Gastrocnemius medialis (tissue), 4 donors: Measurements from ENCODE around the gene NT5DC2. TPM values are rescaled to one million over a fixed set of nuclear protein-coding genes. Genes with fewer than 3 reads are reported as not detected.

Experiments
- ATAC-seq, 2 donors: fragments of 150-250 bp; one replicate each; pipeline ENCODE4 v1.9.1; 2016
- DNase-seq, 2 donors: peaks; one replicate each; pipeline ENCODE4 v3.0.0-alpha.2; 2019
- H3K27ac ChIP-seq, 4 donors: fragments of 200-600 bp; sonication (generic); 1 replicate in 1 of 4; 2 replicates in 3 of 4; pipeline ENCODE4 v1.5.1; 2016 to 2018; ENCODE audit warnings: mild to moderate bottlenecking in 2 of 4, moderate library complexity in 1 of 4
- H3K27me3 ChIP-seq, 3 donors: fragments of 200-600 bp; sonication (generic) in 2 of 3; 1 replicate in 1 of 3; 2 replicates in 2 of 3; pipeline versions ENCODE4 v1.5.1 to v1.6.0; 2016 to 2019; ENCODE audit warnings: mild to moderate bottlenecking in 1 of 3, moderate library complexity in 1 of 3
- H3K36me3 ChIP-seq, 2 donors: fragments of 200-600 bp; sonication (generic) in 1 of 2; one replicate each; pipeline ENCODE4 v1.5.1; 2017 to 2018
- H3K4me1 ChIP-seq, 2 donors: fragments of 200-600 bp; sonication (generic) in 1 of 2; one replicate each; pipeline ENCODE4 v1.5.1; 2016 to 2017; ENCODE audit warnings: mild to moderate bottlenecking in 2 of 2
- H3K4me3 ChIP-seq, 4 donors: fragments of 200-600 bp; sonication (generic) in 3 of 4; 1 replicate in 1 of 4; 2 replicates in 3 of 4; pipeline ENCODE4 v1.5.1; 2016 to 2019; ENCODE audit warnings: mild to moderate bottlenecking in 2 of 4
- H3K9me3 ChIP-seq, 3 donors: fragments of 200-600 bp; sonication (generic) in 2 of 3; 1 replicate in 1 of 3; 2 replicates in 2 of 3; pipeline ENCODE4 v1.5.1; 2016 to 2019
- POLR2A ChIP-seq, 2 donors: fragments of 450-650 bp; IDR thresholded peaks; one replicate each; pipeline ENCODE4 v1.6.1; 2017; ENCODE audit warnings: antibody characterized with exemption in 2 of 2, mild to moderate bottlenecking in 2 of 2, moderate library complexity in 2 of 2
- in situ Hi-C, 4 donors: fragments of 200-750 bp; cut with MboI; loops; one replicate each; pipeline versions ENCODE4 v1.15.0 to v1.8.0; 2017; ENCODE audit warnings: low sequenced_read_pairs in 4 of 4
- intact Hi-C: fragments of 100-400 bp; cut with DNase I; formaldehyde crosslinking; loops from one replicate; pipeline ENCODE4 v1.15.1; 2023; ENCODE audit warnings: low total_unique reads
- total RNA-seq, 4 donors: library from RNA; depleted of rRNA; stranded (reverse); fragments of >200 nt; gene quantifications; one replicate each; pipeline versions ENCODE4 v1.1.0 to v1.2.3, GENCODE V29; 2016
- TF ChIP-seq, protein P1 (sequence below), 5 experiments: fragments of 450-650 bp in 3 of 5; fragments of 200-600 bp in 2 of 5; sonication (generic) in 2 of 5; IDR thresholded peaks in 4 of 5; conservative IDR thresholded peaks in 1 of 5; 1 replicate in 4 of 5; 2 replicates in 1 of 5; pipeline ENCODE4 v1.5.1; 2016 to 2019; ENCODE audit warnings: antibody characterized with exemption in 5 of 5, mild to moderate bottlenecking in 3 of 5, moderate library complexity in 3 of 5

Gene NT5DC2
- total RNA-seq, 4 donors from 2014 or later = 4.4 to 14.7 (median 8.1) TPM

DNA sequence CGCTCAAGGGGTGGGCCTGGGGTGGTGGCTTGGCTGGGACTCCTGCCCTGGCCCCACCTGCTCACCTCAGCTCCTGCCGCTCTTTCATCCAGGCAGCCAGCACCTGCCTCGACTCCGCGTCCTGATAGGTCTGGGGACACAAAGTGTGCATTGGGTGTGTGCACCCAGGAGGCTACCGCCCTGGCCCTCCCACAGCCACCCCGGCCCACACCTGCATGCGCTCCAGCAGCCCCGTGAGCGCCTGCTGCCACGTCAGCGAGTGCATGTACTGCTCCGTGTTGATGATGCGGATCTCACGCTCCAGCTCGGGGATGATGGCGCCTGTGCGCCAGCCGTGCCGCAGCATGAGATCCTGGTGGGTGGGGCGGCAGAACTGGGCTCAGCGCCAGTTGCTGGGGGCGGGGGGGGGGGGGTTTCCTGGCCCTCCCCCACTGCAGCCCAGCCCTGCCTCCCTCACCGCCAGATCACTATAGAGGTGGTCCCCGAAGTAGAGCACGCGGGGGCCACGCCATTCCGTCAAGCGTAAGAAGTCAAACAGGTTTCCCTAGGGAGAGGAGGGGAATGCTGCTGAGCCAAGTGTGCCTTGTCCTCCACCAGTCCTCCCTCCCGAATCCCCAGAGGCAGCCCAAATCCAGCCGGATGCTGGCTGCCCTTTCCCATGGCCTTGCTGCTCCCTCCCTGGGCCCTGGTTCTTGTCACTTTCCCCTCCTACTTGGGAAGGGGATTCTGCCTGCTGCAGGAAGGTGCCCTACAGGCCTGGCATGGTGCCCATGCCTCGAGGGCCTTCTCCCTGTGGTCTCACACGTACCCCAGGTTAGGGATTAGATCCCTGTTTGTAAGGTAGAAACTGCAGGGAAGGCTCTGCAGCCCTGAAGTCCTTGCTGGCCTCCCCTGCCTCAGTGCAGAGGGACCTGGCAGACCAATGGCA lies 8.6 kb downstream of the NT5DC2 start:
- intact Hi-C loops = no loop called here
- no peaks in the 10 kb centered on the region for H3K9me3 ChIP-seq
- peak overlapping the region; percentile 61 to 80 (median 70) for H3K27ac ChIP-seq
- in situ Hi-C loops = no loop called here
- peaks cover 14 to 16% of the 10 kb centered on the region in 2 donors for H3K4me1 ChIP-seq
- ATAC-seq (peak; percentile 18 to 31), DNase-seq (no peak)
- H3K36me3 ChIP-seq = no peaks in the 10 kb centered on the region
- no peaks in the 10 kb centered on the region for H3K27me3 ChIP-seq
- TF ChIP-seq, protein P1, sequence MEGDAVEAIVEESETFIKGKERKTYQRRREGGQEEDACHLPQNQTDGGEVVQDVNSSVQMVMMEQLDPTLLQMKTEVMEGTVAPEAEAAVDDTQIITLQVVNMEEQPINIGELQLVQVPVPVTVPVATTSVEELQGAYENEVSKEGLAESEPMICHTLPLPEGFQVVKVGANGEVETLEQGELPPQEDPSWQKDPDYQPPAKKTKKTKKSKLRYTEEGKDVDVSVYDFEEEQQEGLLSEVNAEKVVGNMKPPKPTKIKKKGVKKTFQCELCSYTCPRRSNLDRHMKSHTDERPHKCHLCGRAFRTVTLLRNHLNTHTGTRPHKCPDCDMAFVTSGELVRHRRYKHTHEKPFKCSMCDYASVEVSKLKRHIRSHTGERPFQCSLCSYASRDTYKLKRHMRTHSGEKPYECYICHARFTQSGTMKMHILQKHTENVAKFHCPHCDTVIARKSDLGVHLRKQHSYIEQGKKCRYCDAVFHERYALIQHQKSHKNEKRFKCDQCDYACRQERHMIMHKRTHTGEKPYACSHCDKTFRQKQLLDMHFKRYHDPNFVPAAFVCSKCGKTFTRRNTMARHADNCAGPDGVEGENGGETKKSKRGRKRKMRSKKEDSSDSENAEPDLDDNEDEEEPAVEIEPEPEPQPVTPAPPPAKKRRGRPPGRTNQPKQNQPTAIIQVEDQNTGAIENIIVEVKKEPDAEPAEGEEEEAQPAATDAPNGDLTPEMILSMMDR (IDR thresholded peaks at IDR 0.05 in 4 of 5, conservative IDR thresholded peaks at IDR 0.05 in 1 of 5) = no peak
- no peak for TF ChIP-seq POLR2A (IDR thresholded peaks at IDR 0.05)
- H3K4me3 ChIP-seq = no peak overlapping the region

DNA sequence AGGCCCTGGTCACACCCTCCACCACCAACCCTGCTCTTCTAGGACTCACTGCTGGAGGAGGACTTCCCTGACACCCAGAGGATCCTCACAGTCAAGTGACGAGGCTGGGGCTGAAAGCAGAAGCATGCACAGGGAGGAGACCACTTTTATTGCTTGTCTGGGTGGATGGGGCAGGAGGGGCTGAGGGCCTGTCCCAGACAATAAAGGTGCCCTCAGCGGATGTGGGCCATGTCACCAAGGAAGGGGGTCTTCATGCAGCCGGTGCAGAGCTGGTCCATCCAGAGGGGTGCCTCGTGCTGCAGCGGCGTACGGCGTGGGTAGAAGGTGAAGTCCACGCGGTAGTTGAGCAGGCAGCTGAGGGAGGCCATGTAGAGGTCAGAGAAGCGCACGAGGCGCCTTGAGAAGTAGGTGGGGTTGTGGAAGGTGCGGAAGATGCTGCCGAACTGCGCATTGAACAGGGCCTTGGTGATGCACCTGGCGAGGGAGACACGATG lies 9.4 kb downstream of the NT5DC2 start:
- in situ Hi-C loops = no loop called here
- DNase-seq = no peak
- Histone ChIP-seq H3K4me1 (peaks cover 6 to 9% of the 10 kb centered on the region in 2 donors), H3K36me3 (no peaks in the 10 kb centered on the region), H3K9me3 (no peaks in the 10 kb centered on the region), H3K27me3 (no peaks in the 10 kb centered on the region), H3K4me3 (no peak overlapping the region), H3K27ac (peak overlapping the region; percentile 33 to 80 (median 70))
- no peak for ATAC-seq
- TF ChIP-seq, protein P1 (IDR thresholded peaks at IDR 0.05 in 4 of 5, conservative IDR thresholded peaks at IDR 0.05 in 1 of 5) = no peak
- intact Hi-C loops = no loop called here

DNA sequence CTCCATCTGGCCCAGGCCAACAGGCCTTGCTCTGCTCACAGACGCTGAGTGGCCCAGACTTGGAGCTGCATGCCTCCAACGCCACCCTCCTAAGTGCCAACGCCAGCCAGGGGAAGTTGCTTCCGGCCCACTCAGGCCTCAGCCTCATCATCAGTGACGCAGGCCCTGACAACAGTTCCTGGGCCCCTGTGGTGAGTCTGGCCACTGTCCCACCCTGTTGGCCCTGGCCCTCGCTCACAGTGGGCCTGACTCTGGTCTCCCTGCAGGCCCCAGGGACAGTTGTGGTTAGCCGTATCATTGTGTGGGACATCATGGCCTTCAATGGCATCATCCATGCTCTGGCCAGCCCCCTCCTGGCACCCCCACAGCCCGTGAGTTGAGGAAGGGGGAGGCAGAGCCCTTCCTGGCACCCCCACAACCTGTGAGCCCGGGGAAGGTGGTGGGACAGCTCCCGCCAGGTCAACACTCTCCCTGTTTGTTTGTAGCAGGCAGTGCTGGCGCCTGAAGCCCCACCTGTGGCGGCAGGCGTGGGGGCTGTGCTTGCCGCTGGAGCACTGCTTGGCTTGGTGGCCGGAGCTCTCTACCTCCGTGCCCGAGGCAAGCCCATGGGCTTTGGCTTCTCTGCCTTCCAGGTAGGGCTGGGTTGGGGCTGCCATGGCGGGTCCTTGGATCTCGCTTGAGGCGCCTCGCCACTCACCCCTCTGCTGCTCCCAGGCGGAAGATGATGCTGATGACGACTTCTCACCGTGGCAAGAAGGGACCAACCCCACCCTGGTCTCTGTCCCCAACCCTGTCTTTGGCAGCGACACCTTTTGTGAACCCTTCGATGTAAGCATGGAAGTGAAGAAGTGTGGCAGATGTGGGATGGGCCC lies 10.0 kb downstream of the NT5DC2 start:
- no peak for DNase-seq
- intact Hi-C loops = no loop called here

DNA sequence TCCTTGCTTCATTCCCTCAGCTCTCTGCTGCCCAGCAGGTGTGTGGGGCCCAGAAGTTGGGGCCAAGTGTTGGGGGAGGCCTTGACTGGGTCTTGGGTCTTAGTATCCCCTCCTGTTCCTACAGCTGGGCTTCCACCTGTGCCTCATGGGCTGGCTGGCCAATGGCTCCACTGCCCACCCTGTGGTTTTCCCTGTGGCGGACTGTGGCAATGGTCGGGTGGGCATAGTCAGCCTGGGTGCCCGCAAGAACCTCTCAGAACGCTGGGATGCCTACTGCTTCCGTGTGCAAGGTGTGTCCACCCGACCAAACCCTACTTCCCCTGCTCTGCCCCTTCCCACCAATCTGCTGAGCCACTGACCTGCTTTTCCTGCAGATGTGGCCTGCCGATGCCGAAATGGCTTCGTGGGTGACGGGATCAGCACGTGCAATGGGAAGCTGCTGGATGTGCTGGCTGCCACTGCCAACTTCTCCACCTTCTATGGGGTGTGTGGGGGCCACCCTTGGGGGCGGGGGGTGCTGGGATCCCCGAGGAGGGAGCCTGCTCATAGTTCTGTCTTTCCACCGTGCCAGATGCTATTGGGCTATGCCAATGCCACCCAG lies 10.9 kb downstream of the NT5DC2 start:
- TF ChIP-seq POLR2A (IDR thresholded peaks at IDR 0.05) = no peak
- TF ChIP-seq, protein P1 (IDR thresholded peaks at IDR 0.05 in 4 of 5, conservative IDR thresholded peaks at IDR 0.05 in 1 of 5) = no peak
- Histone ChIP-seq H3K27me3 (no peaks in the 10 kb centered on the region), H3K9me3 (no peaks in the 10 kb centered on the region), H3K36me3 (no peaks in the 10 kb centered on the region), H3K4me3 (no peak overlapping the region), H3K27ac (no peak overlapping the region), H3K4me1 (peaks cover 4 to 7% of the 10 kb centered on the region in 2 donors)
- DNase-seq (no peak), ATAC-seq (no peak)
- intact Hi-C loops = no loop called here
- in situ Hi-C loops = no loop called here

More for the DNA sequence above, 10.0 kb downstream of the NT5DC2 start:
- in situ Hi-C loops = no loop called here
- ATAC-seq = no peak
- Histone ChIP-seq H3K27ac (peak overlapping the region; percentile 33 to 80 (median 70)), H3K4me3 (no peak overlapping the region), H3K4me1 (peaks cover 4 to 7% of the 10 kb centered on the region in 2 donors), H3K27me3 (no peaks in the 10 kb centered on the region), H3K36me3 (no peaks in the 10 kb centered on the region), H3K9me3 (no peaks in the 10 kb centered on the region)
- no peak for TF ChIP-seq POLR2A (IDR thresholded peaks at IDR 0.05)
- TF ChIP-seq, protein P1 (IDR thresholded peaks at IDR 0.05 in 4 of 5, conservative IDR thresholded peaks at IDR 0.05 in 1 of 5) = no peak
